ENCODE measurements around the gene HOXA10.

HOXA10 gene

DNA sequence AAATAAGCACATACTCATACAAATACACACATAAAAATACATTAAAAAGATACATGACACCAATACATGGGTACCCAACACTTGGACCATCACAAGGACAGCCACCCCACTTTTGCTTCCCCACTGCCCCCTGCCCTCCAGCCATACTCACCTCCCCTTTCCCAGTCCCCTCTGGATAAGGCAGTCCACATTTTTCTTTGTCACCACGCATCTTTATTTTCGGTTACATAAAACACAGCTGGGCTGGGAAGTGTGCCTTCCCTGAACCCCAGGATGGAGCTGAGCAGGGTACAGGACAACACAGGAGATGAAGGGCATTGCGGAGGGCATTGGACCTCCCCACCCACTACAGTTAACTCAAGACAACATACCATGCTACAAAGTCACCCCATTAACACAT is 20.6 kb downstream of the HOXA10 start:
- H3K27me3 ChIP-seq (ENCODE audit: insufficient read depth, low read length, poor library complexity): no peaks in the 10 kb centered on the region
- TF ChIP-seq, protein P1, sequence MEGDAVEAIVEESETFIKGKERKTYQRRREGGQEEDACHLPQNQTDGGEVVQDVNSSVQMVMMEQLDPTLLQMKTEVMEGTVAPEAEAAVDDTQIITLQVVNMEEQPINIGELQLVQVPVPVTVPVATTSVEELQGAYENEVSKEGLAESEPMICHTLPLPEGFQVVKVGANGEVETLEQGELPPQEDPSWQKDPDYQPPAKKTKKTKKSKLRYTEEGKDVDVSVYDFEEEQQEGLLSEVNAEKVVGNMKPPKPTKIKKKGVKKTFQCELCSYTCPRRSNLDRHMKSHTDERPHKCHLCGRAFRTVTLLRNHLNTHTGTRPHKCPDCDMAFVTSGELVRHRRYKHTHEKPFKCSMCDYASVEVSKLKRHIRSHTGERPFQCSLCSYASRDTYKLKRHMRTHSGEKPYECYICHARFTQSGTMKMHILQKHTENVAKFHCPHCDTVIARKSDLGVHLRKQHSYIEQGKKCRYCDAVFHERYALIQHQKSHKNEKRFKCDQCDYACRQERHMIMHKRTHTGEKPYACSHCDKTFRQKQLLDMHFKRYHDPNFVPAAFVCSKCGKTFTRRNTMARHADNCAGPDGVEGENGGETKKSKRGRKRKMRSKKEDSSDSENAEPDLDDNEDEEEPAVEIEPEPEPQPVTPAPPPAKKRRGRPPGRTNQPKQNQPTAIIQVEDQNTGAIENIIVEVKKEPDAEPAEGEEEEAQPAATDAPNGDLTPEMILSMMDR (IDR thresholded peaks at IDR 0.05; ENCODE audit: borderline replicate concordance, extremely low read depth, low read length, poor library complexity, severe bottlenecking): no peak
- no peak for TF ChIP-seq EZH2 (IDR thresholded peaks at IDR 0.05; ENCODE audit: borderline replicate concordance, low read depth, low read length, severe bottlenecking)
- H3K79me2 ChIP-seq (ENCODE audit: insufficient read depth, low read length): peaks cover 31% of the 10 kb centered on the region
- H3K36me3 ChIP-seq (ENCODE audit: insufficient read depth, low read length): no peaks in the 10 kb centered on the region
- no peak overlapping the region for H3K4me3 ChIP-seq (ENCODE audit: low read depth in 1 of 2, low read length in 2 of 2)
- H3K9me3 ChIP-seq (ENCODE audit: insufficient read depth, low read length, severe bottlenecking): no peaks in the 10 kb centered on the region
- no peak overlapping the region for H3K4me2 ChIP-seq (ENCODE audit: insufficient read depth, low read length)
- ATAC-seq (ENCODE audit: insufficient read depth, low read depth) (no peak), DNase-seq (no peak)
- no peak overlapping the region for H3K9ac ChIP-seq (ENCODE audit: low read depth, low read length)
- H3K27ac ChIP-seq (ENCODE audit: low read length): no peak overlapping the region
- peaks cover 40% of the 10 kb centered on the region for H3K4me1 ChIP-seq (ENCODE audit: insufficient read depth, low read length)
- no peaks in the 10 kb centered on the region for H4K20me1 ChIP-seq (ENCODE audit: insufficient read depth, low read length)
- no peak overlapping the region for H2AFZ ChIP-seq (ENCODE audit: low read depth, low read length)

DNA sequence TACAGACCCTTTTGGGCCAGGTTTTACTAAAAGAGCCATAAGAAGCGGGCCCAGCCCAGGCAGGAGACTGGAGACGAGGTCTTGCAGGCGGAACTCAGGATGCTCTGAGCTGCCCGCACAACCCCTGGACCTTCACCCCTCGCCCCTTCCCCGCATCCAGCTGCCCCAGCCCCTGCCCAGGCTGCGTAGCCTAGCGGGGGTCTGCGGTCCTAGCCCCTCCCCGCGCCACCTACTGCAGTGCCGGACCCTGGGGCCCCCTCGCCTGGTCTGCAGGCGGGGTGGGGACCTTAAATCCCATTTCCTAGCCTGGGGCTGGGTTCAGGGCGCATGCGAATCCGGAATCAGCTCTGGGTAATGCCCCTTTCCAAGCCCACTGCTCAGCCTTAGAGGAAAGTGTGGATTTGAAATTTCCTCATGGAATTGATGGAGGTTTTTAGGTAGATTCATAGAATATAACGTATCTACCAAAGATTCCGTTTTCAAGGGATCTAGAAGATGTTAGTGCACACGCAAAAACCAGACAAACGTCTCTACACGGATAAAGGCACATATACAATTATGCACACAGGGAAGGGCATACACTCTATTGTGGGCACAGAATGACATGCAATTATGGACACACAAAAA is 21.2 kb downstream of the HOXA10 start:
- Histone ChIP-seq H3K9ac (ENCODE audit: low read depth, low read length) (no peak overlapping the region), H3K27me3 (ENCODE audit: insufficient read depth, low read length, poor library complexity) (no peaks in the 10 kb centered on the region), H3K4me3 (ENCODE audit: low read depth in 1 of 2, low read length in 2 of 2) (no peak overlapping the region), H3K4me1 (ENCODE audit: insufficient read depth, low read length) (peaks cover 45% of the 10 kb centered on the region), H3K27ac (ENCODE audit: low read length) (no peak overlapping the region), H2AFZ (ENCODE audit: low read depth, low read length) (no peak overlapping the region), H3K36me3 (ENCODE audit: insufficient read depth, low read length) (no peaks in the 10 kb centered on the region), H3K4me2 (ENCODE audit: insufficient read depth, low read length) (no peak overlapping the region), H4K20me1 (ENCODE audit: insufficient read depth, low read length) (no peaks in the 10 kb centered on the region), H3K79me2 (ENCODE audit: insufficient read depth, low read length) (peaks cover 36% of the 10 kb centered on the region), H3K9me3 (ENCODE audit: insufficient read depth, low read length, severe bottlenecking) (no peaks in the 10 kb centered on the region)
- TF ChIP-seq, protein P1 (IDR thresholded peaks at IDR 0.05; ENCODE audit: borderline replicate concordance, extremely low read depth, low read length, poor library complexity, severe bottlenecking): no peak
- TF ChIP-seq EZH2 (IDR thresholded peaks at IDR 0.05; ENCODE audit: borderline replicate concordance, low read depth, low read length, severe bottlenecking): no peak
- ATAC-seq (ENCODE audit: insufficient read depth, low read depth) (no peak), DNase-seq (no peak)

DNA sequence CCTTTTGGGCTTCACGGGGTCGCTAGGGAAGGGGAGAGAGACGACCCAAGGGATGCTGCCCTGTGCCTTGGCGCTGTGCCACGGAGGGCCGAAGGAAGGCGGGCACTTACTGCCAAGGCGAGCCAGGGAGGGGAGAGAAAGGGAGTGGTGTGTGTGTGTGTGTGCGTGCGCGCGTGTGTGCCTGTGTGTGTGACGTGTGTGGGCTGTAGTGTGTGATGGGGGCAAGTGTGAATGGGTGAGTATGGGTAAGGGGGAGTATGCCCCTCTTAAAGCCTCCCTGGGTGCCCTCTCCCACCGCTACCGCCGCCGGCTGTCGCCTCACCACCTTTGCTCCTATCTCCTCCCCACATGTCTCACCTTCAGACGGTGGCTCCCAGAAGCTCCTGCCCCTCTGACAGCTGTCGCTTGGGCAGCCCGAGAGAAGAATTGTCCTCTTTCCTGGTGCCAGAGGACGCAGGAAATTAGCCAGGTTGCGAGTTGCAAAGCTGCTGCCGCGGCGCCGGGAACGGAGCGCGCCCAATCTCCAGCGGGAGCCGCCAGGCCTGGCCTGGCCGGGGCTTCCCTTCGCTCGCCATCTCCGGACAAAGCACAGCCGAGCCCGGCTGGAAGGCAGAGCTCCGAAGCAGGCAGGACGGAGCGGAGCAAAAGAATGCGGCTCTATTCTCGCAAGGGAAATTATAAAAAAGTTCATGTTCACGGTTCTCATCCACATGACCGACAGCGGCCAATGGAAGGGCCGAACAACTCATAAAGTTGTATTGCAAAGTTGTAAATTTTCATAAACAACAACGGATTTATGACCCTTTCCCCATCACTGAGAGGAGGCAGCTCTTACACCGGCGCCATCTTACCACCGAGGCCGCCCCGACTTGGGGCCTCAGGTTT is 21.9 kb downstream of the HOXA10 start, which contains the start of gene HOXA3:
HOXA3 (minus strand) TSS at position 653 of the 885 bp plus-strand sequence. CDS start 41,943 bp downstream, outside the sequence.
- no peak for ATAC-seq (ENCODE audit: insufficient read depth, low read depth)
- Histone ChIP-seq H2AFZ (ENCODE audit: low read depth, low read length) (peak within 1 kb of the TSS; percentile 82), H3K4me3 (ENCODE audit: low read depth in 1 of 2, low read length in 2 of 2) (peak within 1 kb of the TSS in 1 of 2 experiments; percentile 64; a peak in 2 of 4 replicates), H3K9ac (ENCODE audit: low read depth, low read length) (peak within 1 kb of the TSS; percentile 73), H3K9me3 (ENCODE audit: insufficient read depth, low read length, severe bottlenecking) (no peaks in the 10 kb centered on the region), H3K27ac (ENCODE audit: low read length) (peak within 1 kb of the TSS; percentile 80; the same call in 1 of the 2 replicates), H3K4me2 (ENCODE audit: insufficient read depth, low read length) (peak within 1 kb of the TSS; percentile 69), H3K79me2 (ENCODE audit: insufficient read depth, low read length) (peaks cover 36% of the 10 kb centered on the region), H3K4me1 (ENCODE audit: insufficient read depth, low read length) (peaks cover 43% of the 10 kb centered on the region), H4K20me1 (ENCODE audit: insufficient read depth, low read length) (no peaks in the 10 kb centered on the region), H3K27me3 (ENCODE audit: insufficient read depth, low read length, poor library complexity) (no peaks in the 10 kb centered on the region), H3K36me3 (ENCODE audit: insufficient read depth, low read length) (no peaks in the 10 kb centered on the region)
- no peak for DNase-seq
- no peak for TF ChIP-seq EZH2 (IDR thresholded peaks at IDR 0.05; ENCODE audit: borderline replicate concordance, low read depth, low read length, severe bottlenecking)
- TF ChIP-seq, protein P1 (IDR thresholded peaks at IDR 0.05; ENCODE audit: borderline replicate concordance, extremely low read depth, low read length, poor library complexity, severe bottlenecking): no peak
